ENCODE data around the gene OR52A5.

Gene OR52A5

GRCh38 chr11:5115339-5115738 lies 22.8 kb downstream of the OR52A5 start:
- DNase-seq (ENCODE audit: low spot score): no peak

DNA sequence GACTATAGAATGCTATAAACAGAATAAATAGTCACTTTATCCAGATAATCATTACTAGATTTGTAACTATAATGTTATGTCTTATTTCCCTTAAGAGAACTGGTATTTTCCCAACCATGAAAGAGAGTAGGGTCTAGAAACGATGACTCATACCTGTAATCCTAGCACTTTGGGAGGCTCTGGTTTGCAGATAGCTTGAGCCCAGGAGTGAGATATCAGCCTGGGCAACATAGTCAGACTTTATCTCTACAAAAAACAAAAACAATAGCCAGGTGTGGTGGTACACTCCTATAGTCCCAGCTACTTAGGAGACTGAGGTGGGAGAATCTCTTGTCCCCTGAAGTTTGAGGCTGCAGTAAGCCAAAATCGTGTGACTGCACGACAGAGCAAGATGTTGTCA lies 30.9 kb downstream of the OR52A5 start:
- no peak for DNase-seq (ENCODE audit: low spot score)

DNA sequence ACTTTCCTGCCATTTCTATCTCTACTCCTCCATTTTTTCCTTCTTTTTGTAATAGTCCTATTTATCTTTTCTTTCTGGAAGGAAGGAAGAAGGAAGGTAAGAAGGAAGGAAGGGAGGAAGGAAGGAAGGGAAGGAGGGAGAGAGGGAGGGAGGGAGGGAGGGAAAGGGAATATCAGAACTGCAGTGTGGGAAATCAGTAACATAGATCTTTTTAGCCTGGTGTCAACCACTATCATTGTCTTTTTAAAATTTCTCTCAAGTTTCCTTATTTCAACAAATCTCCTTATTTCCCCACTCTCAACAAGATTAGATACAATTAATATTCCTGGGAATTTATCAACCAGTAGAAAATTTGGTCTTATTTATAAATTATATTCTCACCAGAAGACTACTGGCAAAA lies 35.1 kb downstream of the OR52A5 start:
- no peak for DNase-seq (ENCODE audit: low spot score)

DNA sequence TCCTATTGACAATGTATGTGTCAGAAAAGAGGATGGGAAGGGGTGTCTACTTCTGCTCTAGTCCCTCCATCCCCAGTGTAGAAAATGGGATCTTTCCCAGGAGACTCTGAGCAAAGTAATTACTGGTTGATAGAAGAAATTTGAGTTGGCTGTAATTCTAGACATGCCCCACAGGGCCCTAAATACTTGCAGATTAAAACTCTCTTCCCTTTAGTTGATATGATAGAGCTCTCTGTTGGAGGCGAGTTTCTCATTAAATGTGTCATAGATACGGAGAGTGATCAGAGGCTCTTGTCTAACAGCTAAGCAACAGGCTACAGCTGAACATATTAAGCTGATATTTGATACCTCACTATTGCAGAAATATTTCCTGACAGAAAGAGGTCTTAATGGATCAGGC lies 35.9 kb downstream of the OR52A5 start:
- no peak for DNase-seq (ENCODE audit: low spot score)

- DNase-seq (ENCODE audit: low spot score): no peak
Observed at GRCh38 chr11:5096011-5096410, 42.1 kb downstream of the OR52A5 start.

DNA sequence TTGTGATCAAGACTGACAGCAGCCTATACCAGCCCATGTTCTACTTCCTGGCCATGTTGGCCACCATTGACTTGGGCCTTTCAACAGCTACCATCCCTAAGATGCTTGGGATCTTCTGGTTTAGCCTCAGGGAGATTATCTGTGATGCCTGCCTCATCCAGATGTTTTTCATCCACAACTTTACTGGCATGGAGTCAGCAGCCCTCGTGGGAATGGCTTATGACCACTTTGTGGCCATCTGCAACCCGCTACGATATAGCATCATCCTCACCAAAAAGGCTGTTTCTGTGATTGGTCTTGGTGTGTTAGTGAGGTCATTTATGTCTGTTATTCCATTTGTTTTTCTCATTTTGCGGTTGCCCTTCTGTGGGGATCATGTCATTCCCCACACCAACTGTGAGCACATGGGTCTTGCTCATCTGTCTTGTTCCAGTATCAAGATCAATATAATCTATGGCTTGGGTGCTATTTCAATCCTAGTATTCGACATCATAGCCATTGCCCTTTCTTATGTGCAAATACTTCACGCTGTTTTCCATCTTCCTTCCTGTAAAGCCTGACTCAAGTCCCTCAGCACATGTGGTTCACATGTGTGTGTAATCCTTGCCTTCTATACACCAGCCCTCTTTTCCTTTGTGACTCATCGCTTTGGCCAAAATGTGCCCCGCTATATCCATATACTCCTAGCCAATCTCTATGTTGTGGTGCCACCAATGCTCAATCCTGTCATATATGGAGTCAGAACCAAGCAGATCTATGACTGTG lies 45.2 kb downstream of the OR52A5 start:
- DNase-seq (ENCODE audit: low spot score): no peak

- no peak for DNase-seq (ENCODE audit: low spot score)
Observed at GRCh38 chr11:5090668-5091067, 47.5 kb downstream of the OR52A5 start.

DNA sequence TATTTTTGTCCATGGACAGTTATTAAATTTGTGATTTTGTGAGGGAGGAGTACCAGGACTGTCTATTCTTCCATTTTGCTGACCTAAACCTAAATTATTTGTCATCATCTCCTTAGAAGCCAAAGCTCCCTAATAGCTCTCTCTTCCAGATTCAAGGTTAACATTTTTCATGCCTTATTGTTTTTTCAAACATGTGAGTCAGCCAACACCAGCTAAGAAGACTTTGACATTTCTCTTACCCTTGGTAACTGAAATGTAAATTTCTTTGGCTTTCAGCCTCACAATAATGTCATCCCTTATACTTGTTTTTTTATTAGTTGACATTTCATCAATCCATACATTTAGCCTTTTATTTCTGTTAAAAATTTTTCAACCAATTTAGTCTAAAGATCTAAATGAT lies 49.6 kb downstream of the OR52A5 start:
- no peak for DNase-seq (ENCODE audit: low spot score)

GRCh38 chr11:5083602-5084001 lies 54.6 kb downstream of the OR52A5 start:
- no peak for DNase-seq (ENCODE audit: low spot score)

- DNase-seq (ENCODE audit: low spot score): no peak
Observed at GRCh38 chr11:5081405-5081804, 56.8 kb downstream of the OR52A5 start.
